SK-N-SH treated with all-trans-retinoic acid at 6 μM for 48 hours (cell line): ENCODE measurements around the gene SLC24A1.

Source experiments
- ATAC-seq: fragments of 200-7000 bp; cut with Tn5 transposase; 3 replicates; pipeline ENCODE4 v1.9.1; 2020; ENCODE audit warnings: mild to moderate bottlenecking, moderate library complexity
- ARNTL ChIP-seq: fragments of 450-650 bp; formaldehyde crosslinking; IDR thresholded peaks from 2 replicates; pipeline ENCODE4 v1.5.0; 2020; ENCODE audit warnings: low read depth, mild to moderate bottlenecking, moderate library complexity, borderline replicate concordance
- BACH2 ChIP-seq: fragments of 250-450 bp; sonication (Bioruptor Pico); IDR thresholded peaks from 2 replicates; pipeline ENCODE4 v1.9.0; 2021; ENCODE audit warnings: mild to moderate bottlenecking, borderline replicate concordance
- CSDC2 ChIP-seq: fragments of 250-450 bp; sonication (Bioruptor Pico); IDR thresholded peaks from 2 replicates; pipeline ENCODE4 v1.5.0; 2020; ENCODE audit warnings: mild to moderate bottlenecking, moderate library complexity
- ISL1 ChIP-seq: fragments of 250-450 bp; sonication (Bioruptor Pico); IDR thresholded peaks from 2 replicates; pipeline ENCODE4 v2.1.2; 2022; ENCODE audit warnings: mild to moderate bottlenecking, moderate library complexity
- OSR1 ChIP-seq: fragments of 250-450 bp; sonication (Bioruptor Pico); IDR thresholded peaks from 2 replicates; pipeline ENCODE4 v1.8.0; 2022; ENCODE audit warnings: moderate library complexity, mild to moderate bottlenecking, inconsistent platforms
- PPARA ChIP-seq: fragments of 250-450 bp; sonication (Bioruptor Pico); IDR thresholded peaks from 2 replicates; pipeline ENCODE4 v1.5.0; 2020; ENCODE audit warnings: mild to moderate bottlenecking, borderline replicate concordance
- RARB ChIP-seq: fragments of 250-450 bp; sonication (Bioruptor Pico); IDR thresholded peaks from 2 replicates; pipeline ENCODE4 v1.8.0; 2021; ENCODE audit warnings: mild to moderate bottlenecking, moderate library complexity
- SNAI2 ChIP-seq: fragments of 250-450 bp; sonication (Bioruptor Pico); IDR thresholded peaks from 2 replicates; pipeline ENCODE4 v1.5.0; 2020; ENCODE audit warnings: mild to moderate bottlenecking, moderate library complexity
- TOX ChIP-seq: fragments of 250-450 bp; sonication (Bioruptor Pico); IDR thresholded peaks from 2 replicates; pipeline ENCODE4 v1.8.0; 2021; ENCODE audit warnings: mild to moderate bottlenecking, moderate library complexity, borderline replicate concordance
- ZC3H10 ChIP-seq: fragments of 250-450 bp; sonication (Bioruptor Pico); IDR thresholded peaks from 2 replicates; pipeline ENCODE4 v1.5.1; 2021; ENCODE audit warnings: mild to moderate bottlenecking, moderate library complexity
- ZFP3 ChIP-seq: fragments of 250-450 bp; sonication (Bioruptor Pico); IDR thresholded peaks from 2 replicates; pipeline ENCODE4 v1.5.0; 2020; ENCODE audit warnings: mild to moderate bottlenecking, moderate library complexity
- ZFP30 ChIP-seq: fragments of 450-650 bp; formaldehyde crosslinking; IDR thresholded peaks from 2 replicates; pipeline ENCODE4 v1.5.0; 2022; ENCODE audit warnings: mild to moderate bottlenecking, moderate library complexity
- ZNF70 ChIP-seq: fragments of 450-650 bp; formaldehyde crosslinking; IDR thresholded peaks from 2 replicates; pipeline ENCODE4 v1.5.0; 2020; ENCODE audit warnings: mild to moderate bottlenecking, moderate library complexity
- TF ChIP-seq, protein P1 (sequence below): fragments of 250-450 bp; sonication (Bioruptor Pico); IDR thresholded peaks from 2 replicates; pipeline ENCODE4 v1.8.0; 2020; ENCODE audit warnings: mild to moderate bottlenecking, moderate library complexity, borderline replicate concordance
- TF ChIP-seq, protein P2 (sequence below): fragments of 250-450 bp; sonication (Bioruptor Pico); IDR thresholded peaks from 2 replicates; pipeline ENCODE4 v1.5.0; 2020; ENCODE audit warnings: mild to moderate bottlenecking, moderate library complexity
- TF ChIP-seq, protein P3 (sequence below): fragments of 250-450 bp; sonication (Bioruptor Pico); IDR thresholded peaks from 2 replicates; pipeline ENCODE4 v1.8.0; 2021; ENCODE audit warnings: low read depth, mild to moderate bottlenecking, moderate library complexity, borderline replicate concordance
- TF ChIP-seq, protein P4 (sequence below): fragments of 250-450 bp; sonication (Bioruptor Pico); IDR thresholded peaks from 2 replicates; pipeline ENCODE4 v1.5.1; 2021; ENCODE audit warnings: mild to moderate bottlenecking, moderate library complexity

Gene SLC24A1

DNA sequence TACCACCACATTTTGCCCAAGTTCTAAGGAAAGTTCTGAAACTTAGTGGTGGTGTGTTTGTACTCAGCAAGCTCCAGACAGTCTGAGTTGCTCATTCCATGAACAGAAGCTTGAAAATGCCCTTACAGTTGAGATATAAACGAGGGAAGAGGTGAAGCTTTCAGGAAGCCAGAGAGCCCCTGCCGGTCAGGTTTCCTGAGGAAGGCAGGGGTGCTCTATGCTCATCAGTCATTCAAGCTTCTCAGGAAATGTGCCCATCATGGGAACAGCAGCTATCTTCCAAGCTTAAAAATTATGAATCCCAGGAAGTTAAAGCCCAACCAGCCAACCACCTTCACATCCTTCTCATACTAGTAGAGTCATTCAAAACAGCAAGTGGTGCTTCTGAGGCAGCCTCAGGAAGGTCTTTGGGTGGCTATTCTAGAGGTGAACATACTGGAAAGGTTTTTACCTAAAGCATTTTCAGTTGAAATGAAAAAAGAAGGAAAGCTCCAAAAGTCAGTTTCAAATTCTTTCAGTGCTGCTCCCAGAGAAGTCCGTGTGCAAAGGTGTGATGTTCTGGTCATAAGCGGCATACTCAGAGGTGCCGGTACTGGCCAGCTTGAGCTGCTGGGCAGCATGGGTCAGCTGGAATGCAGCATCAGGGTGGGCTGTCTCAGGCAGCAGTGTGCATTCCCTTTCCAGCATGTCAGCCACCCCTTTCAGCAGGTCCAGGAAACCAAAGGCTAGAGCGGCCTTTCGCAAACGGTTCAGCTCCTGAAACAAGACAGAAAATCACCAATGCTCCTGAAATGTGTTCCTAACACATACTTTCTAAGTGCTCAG, 42.6 kb upstream of the SLC24A1 start:
- ATAC-seq: no peak
- TF ChIP-seq, protein P1, sequence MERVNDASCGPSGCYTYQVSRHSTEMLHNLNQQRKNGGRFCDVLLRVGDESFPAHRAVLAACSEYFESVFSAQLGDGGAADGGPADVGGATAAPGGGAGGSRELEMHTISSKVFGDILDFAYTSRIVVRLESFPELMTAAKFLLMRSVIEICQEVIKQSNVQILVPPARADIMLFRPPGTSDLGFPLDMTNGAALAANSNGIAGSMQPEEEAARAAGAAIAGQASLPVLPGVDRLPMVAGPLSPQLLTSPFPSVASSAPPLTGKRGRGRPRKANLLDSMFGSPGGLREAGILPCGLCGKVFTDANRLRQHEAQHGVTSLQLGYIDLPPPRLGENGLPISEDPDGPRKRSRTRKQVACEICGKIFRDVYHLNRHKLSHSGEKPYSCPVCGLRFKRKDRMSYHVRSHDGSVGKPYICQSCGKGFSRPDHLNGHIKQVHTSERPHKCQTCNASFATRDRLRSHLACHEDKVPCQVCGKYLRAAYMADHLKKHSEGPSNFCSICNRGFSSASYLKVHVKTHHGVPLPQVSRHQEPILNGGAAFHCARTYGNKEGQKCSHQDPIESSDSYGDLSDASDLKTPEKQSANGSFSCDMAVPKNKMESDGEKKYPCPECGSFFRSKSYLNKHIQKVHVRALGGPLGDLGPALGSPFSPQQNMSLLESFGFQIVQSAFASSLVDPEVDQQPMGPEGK (CRISPR knock-in tag): no peak
- TF ChIP-seq, protein P2, sequence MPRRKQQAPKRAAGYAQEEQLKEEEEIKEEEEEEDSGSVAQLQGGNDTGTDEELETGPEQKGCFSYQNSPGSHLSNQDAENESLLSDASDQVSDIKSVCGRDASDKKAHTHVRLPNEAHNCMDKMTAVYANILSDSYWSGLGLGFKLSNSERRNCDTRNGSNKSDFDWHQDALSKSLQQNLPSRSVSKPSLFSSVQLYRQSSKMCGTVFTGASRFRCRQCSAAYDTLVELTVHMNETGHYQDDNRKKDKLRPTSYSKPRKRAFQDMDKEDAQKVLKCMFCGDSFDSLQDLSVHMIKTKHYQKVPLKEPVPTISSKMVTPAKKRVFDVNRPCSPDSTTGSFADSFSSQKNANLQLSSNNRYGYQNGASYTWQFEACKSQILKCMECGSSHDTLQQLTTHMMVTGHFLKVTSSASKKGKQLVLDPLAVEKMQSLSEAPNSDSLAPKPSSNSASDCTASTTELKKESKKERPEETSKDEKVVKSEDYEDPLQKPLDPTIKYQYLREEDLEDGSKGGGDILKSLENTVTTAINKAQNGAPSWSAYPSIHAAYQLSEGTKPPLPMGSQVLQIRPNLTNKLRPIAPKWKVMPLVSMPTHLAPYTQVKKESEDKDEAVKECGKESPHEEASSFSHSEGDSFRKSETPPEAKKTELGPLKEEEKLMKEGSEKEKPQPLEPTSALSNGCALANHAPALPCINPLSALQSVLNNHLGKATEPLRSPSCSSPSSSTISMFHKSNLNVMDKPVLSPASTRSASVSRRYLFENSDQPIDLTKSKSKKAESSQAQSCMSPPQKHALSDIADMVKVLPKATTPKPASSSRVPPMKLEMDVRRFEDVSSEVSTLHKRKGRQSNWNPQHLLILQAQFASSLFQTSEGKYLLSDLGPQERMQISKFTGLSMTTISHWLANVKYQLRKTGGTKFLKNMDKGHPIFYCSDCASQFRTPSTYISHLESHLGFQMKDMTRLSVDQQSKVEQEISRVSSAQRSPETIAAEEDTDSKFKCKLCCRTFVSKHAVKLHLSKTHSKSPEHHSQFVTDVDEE (CRISPR knock-in tag): no peak
- TF ChIP-seq ZFP3 (CRISPR knock-in tag) (no peak), PPARA (CRISPR knock-in tag) (no peak)

DNA sequence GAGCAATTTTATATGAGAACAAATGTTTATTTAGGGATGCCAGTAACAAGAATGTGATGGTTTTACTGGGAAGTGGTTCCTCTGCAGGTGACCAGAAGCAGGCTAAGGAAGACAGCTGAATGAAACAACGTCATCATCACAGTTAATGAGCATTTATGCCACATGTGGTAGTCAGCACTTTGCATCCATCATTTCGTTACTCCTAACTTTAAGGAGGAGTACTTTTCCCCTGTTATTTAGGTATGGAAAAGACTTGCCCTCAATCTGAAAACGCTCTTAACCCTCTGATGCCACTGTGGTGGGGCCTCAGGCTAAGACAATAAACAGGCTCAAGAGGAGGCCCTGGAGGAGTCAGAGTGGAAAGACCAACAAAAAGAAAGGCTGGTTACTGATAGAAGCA, 42.0 kb upstream of the SLC24A1 start:
- ATAC-seq: no peak; the same call in 2 of the 3 replicates
- TF ChIP-seq, protein P3, sequence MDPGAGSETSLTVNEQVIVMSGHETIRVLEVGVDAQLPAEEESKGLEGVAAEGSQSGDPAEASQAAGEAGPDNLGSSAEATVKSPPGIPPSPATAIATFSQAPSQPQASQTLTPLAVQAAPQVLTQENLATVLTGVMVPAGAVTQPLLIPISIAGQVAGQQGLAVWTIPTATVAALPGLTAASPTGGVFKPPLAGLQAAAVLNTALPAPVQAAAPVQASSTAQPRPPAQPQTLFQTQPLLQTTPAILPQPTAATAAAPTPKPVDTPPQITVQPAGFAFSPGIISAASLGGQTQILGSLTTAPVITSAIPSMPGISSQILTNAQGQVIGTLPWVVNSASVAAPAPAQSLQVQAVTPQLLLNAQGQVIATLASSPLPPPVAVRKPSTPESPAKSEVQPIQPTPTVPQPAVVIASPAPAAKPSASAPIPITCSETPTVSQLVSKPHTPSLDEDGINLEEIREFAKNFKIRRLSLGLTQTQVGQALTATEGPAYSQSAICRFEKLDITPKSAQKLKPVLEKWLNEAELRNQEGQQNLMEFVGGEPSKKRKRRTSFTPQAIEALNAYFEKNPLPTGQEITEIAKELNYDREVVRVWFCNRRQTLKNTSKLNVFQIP (CRISPR knock-in tag): no peak
- TF ChIP-seq CSDC2 (CRISPR knock-in tag) (no peak), ZFP30 (CRISPR knock-in tag) (no peak), ARNTL (CRISPR knock-in tag) (no peak), ZNF70 (CRISPR knock-in tag) (no peak), OSR1 (CRISPR knock-in tag) (no peak)
- TF ChIP-seq, protein P1 (CRISPR knock-in tag): no peak

DNA sequence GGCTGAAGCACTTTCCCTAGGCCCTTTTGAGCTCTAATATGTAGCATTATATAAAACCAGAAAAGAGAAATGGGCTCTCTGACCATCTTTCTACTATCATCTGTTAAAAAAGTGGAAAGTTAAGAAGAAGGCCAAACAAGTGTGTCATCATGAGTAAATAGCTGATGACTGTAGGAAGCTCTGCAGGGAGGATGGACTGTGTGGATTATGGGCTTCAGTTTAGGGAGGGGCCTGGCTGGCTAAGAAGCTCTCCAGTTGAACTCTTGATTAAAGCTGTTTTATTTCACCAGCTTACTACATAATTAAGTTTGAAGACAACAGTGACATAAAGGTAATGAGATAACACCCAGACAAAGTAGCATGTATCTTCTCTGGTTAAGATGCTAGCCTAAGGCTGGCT, 41.5 kb upstream of the SLC24A1 start:
- ATAC-seq: peak; percentile 85
- no peak for TF ChIP-seq SNAI2 (CRISPR knock-in tag)
- TF ChIP-seq ARNTL (CRISPR knock-in tag): no peak
- no peak for TF ChIP-seq ISL1 (CRISPR knock-in tag)
- no peak for TF ChIP-seq ZNF70 (CRISPR knock-in tag)
- TF ChIP-seq PPARA (CRISPR knock-in tag): no peak
- TF ChIP-seq, protein P2 (CRISPR knock-in tag): no peak
- TF ChIP-seq ZC3H10 (CRISPR knock-in tag): no peak
- TF ChIP-seq TOX (CRISPR knock-in tag): no peak
- TF ChIP-seq, protein P1 (CRISPR knock-in tag): no peak
- no peak for TF ChIP-seq BACH2 (CRISPR knock-in tag)
- no peak for TF ChIP-seq ZFP30 (CRISPR knock-in tag)
- no peak for TF ChIP-seq RARB
- TF ChIP-seq, protein P4, sequence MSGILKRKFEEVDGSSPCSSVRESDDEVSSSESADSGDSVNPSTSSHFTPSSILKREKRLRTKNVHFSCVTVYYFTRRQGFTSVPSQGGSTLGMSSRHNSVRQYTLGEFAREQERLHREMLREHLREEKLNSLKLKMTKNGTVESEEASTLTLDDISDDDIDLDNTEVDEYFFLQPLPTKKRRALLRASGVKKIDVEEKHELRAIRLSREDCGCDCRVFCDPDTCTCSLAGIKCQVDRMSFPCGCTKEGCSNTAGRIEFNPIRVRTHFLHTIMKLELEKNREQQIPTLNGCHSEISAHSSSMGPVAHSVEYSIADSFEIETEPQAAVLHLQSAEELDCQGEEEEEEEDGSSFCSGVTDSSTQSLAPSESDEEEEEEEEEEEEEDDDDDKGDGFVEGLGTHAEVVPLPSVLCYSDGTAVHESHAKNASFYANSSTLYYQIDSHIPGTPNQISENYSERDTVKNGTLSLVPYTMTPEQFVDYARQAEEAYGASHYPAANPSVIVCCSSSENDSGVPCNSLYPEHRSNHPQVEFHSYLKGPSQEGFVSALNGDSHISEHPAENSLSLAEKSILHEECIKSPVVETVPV (CRISPR knock-in tag): no peak
- no peak for TF ChIP-seq OSR1 (CRISPR knock-in tag)
